Osteoblast (primary cell): ENCODE measurements around the gene ZNF541. TPM values are rescaled to one million over a fixed set of nuclear protein-coding genes. Genes with fewer than 3 reads are reported as not detected.
A peak's percentile ranks its signal among the peaks of the same experiment; 100 is the strongest.

Experiments
- DNase-seq: peaks from one replicate; pipeline ENCODE4 v3.0.0; 2011; ENCODE audit warnings: low spot score, mixed read lengths; ENCODE audit not compliant: insufficient read length; ENCODE audit errors: missing footprints
- H2AFZ ChIP-seq: 2 replicates; pipeline ENCODE4 v1.6.0; 2011; ENCODE audit warnings: mild to moderate bottlenecking, low read length
- H3K27ac ChIP-seq: 2 replicates; pipeline ENCODE4 v1.5.1; 2011; ENCODE audit warnings: mild to moderate bottlenecking, low read depth, low read length, moderate library complexity
- H3K27me3 ChIP-seq: 2 replicates; pipeline ENCODE4 v1.6.0; 2012; ENCODE audit warnings: mild to moderate bottlenecking, control low read depth, inconsistent platforms, low read length, moderate library complexity; ENCODE audit not compliant: insufficient read depth
- H3K36me3 ChIP-seq: 2 replicates; pipeline ENCODE4 v1.5.1; 2011; ENCODE audit warnings: mild to moderate bottlenecking, low read length, control low read depth, moderate library complexity; ENCODE audit not compliant: insufficient read depth
- H3K4me1 ChIP-seq: 2 replicates; pipeline ENCODE4 v1.5.1; 2011; ENCODE audit warnings: mild to moderate bottlenecking, low read length, control low read depth, moderate library complexity; ENCODE audit not compliant: insufficient read depth
- H3K4me2 ChIP-seq: 2 replicates; pipeline ENCODE4 v1.6.0; 2011; ENCODE audit warnings: mild to moderate bottlenecking, low read length; ENCODE audit not compliant: insufficient read depth
- H3K4me3 ChIP-seq: fragments of 200-600 bp; sonication (generic); 3 replicates; pipeline ENCODE4 v1.5.1; 2012; ENCODE audit warnings: mild to moderate bottlenecking, low read length, inconsistent platforms; ENCODE audit not compliant: insufficient read depth
- H3K79me2 ChIP-seq: 2 replicates; pipeline ENCODE4 v1.6.0; 2012; ENCODE audit warnings: mild to moderate bottlenecking, low read length, control low read depth, inconsistent platforms; ENCODE audit not compliant: insufficient read depth
- H3K9me3 ChIP-seq: 2 replicates; pipeline ENCODE4 v1.5.1; 2011; ENCODE audit warnings: low read depth, low read length, control low read depth
- H4K20me1 ChIP-seq: 2 replicates; pipeline ENCODE4 v1.6.0; 2012; ENCODE audit warnings: mild to moderate bottlenecking, low read length, control low read depth; ENCODE audit not compliant: insufficient read depth
- CTCF ChIP-seq: IDR thresholded peaks from 2 replicates; pipeline ENCODE4 v1.5.1; 2011; ENCODE audit warnings: mild to moderate bottlenecking, low read depth, low read length, moderate library complexity; ENCODE audit errors: extremely low read depth
- total RNA-seq: library from RNA; depleted of rRNA; stranded (reverse); fragments of >200 nt; gene quantifications from 2 replicates; pipeline ENCODE4 v1.2.3, GENCODE V29; 2012

The ZNF541 gene
- total RNA-seq, 1 donor = under 0.01 TPM

DNA sequence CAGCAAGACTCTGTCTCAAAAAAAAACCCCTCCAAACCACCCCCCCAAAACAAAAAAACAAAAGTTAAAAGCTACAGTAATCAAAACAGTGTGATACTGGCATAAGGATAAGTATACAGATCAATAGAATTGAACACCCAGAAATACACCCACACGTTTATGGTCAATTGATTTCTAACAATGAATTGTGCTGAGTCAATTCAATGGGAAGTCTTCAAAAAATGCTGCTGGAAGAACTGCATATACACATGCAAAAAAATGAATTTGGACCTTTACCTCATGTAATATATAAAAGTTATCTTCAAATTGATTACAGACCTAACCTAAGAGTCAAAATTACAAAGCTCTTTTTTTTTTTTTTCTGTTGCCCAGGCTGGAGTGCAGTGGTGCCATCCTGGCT, 38.3 kb downstream of the ZNF541 start:
- Histone ChIP-seq H3K4me2 (no peak overlapping the region), H3K9me3 (no peaks in the 10 kb centered on the region), H3K27me3 (peaks cover 4% of the 10 kb centered on the region), H3K27ac (no peak overlapping the region), H4K20me1 (no peaks in the 10 kb centered on the region), H3K79me2 (no peaks in the 10 kb centered on the region), H3K4me1 (no peaks in the 10 kb centered on the region), H3K36me3 (no peaks in the 10 kb centered on the region), H2AFZ (no peak overlapping the region), H3K4me3 (no peak overlapping the region)
- no peak for DNase-seq
- TF ChIP-seq CTCF = no peak

DNA sequence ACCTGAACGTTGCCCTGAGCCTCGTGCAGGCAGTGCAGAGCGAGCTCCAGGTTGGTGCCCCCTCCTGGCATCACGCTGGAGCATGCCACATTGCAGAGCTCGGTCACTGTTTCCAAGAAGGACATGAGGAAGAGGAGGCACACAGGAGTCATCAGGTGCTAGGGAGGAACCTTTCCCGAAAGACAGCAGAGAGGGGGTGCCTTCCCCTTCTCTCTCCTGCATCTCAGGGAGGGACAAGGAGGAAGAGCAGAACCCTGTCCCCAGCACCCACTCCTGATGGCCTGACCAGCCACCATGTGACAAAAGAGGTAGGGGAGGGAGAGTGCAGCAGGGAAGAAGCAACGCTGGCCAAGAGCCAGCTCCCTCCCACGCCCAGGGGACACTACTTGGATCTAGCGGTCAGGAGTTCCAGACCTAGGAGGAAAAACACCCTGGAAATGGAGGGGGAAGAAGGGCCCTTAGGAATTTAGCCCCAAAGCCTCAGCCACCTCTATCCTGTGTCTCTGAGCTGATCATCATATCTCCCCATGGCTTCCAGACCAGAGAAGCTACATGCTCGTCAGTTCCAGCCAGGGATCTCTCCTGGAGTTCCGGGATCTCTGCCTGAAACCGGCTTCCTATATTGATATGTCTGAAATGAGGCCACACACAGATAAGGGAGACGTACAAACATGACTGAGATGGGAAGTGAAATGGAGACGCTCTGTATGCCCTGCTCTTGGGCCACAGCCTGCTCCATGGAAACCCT, 41.1 kb downstream of the ZNF541 start:
- no peak overlapping the region for H3K27ac ChIP-seq
- H2AFZ ChIP-seq = no peak overlapping the region
- H3K9me3 ChIP-seq = no peaks in the 10 kb centered on the region
- H3K4me2 ChIP-seq = no peak overlapping the region
- no peak overlapping the region for H3K4me3 ChIP-seq
- H3K27me3 ChIP-seq = peaks cover 7% of the 10 kb centered on the region
- H3K79me2 ChIP-seq = no peaks in the 10 kb centered on the region
- no peaks in the 10 kb centered on the region for H3K36me3 ChIP-seq
- peak; percentile 57 for DNase-seq
- TF ChIP-seq CTCF = no peak
- no peaks in the 10 kb centered on the region for H4K20me1 ChIP-seq
- no peaks in the 10 kb centered on the region for H3K4me1 ChIP-seq

DNA sequence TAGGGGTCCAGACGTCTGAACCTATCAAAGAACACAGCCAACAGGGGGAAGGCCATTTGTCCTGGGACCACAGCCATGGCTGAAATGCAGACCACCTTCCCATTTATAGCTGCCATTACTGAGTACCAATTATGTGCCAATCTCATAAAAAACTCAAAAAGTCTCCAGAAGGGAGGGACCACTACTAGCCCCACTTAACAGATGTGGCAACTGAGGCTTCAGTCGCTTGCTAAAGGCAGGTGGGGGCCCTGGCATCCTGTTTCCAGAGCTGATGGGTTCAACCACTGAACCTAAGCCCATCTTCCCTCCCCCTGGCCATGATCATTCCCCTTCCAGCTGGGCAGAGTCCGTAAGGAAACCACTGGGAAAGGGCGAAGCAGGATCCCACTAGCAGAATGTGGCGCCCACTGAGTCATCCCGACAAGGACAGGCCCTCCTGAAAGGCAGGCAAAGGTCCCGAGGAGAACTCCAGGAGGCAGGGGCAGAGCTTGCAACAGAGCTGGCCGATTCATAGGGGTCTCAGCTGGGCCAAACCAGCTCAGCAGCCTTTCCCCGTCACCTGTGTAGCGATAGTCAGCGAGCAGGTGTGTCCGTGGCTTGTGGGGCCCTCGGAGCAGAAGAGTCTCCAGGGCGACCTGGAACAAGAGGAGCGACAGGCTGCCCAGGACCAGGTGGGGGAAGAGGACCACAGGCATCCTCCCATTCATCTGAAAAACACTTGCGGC, 43.8 kb downstream of the ZNF541 start:
- no peak overlapping the region for H3K4me3 ChIP-seq
- H3K27me3 ChIP-seq = peaks cover 7% of the 10 kb centered on the region
- no peak overlapping the region for H2AFZ ChIP-seq
- H4K20me1 ChIP-seq = no peaks in the 10 kb centered on the region
- no peak for TF ChIP-seq CTCF
- no peak overlapping the region for H3K4me2 ChIP-seq
- peak; percentile 75 for DNase-seq
- no peaks in the 10 kb centered on the region for H3K79me2 ChIP-seq
- no peaks in the 10 kb centered on the region for H3K36me3 ChIP-seq
- H3K4me1 ChIP-seq = no peaks in the 10 kb centered on the region
- H3K27ac ChIP-seq = no peak overlapping the region
- no peaks in the 10 kb centered on the region for H3K9me3 ChIP-seq

- peak; percentile 21 for DNase-seq
- TF ChIP-seq CTCF = no peak
- H3K27ac ChIP-seq = no peak overlapping the region
- H3K27me3 ChIP-seq = peaks cover 3% of the 10 kb centered on the region
- no peaks in the 10 kb centered on the region for H3K9me3 ChIP-seq
- H3K79me2 ChIP-seq = no peaks in the 10 kb centered on the region
- no peak overlapping the region for H2AFZ ChIP-seq
- no peak overlapping the region for H3K4me2 ChIP-seq
- H3K4me1 ChIP-seq = peaks cover 6% of the 10 kb centered on the region
- H3K36me3 ChIP-seq = no peaks in the 10 kb centered on the region
- H3K4me3 ChIP-seq = no peak overlapping the region
- no peaks in the 10 kb centered on the region for H4K20me1 ChIP-seq
These were observed 46.1 kb downstream of the ZNF541 start for GRCh38 chr19:47526798-47527197.
